ENCODE measurements around the gene MRPL37.
A peak's percentile ranks its signal among the peaks of the same experiment; 100 is the strongest.
"Not testable (repeated sequence)": the region's sequence is repeated elsewhere in the genome, so short reads cannot be mapped to it uniquely, and the experiment has no call there.

The MRPL37 gene

DNA sequence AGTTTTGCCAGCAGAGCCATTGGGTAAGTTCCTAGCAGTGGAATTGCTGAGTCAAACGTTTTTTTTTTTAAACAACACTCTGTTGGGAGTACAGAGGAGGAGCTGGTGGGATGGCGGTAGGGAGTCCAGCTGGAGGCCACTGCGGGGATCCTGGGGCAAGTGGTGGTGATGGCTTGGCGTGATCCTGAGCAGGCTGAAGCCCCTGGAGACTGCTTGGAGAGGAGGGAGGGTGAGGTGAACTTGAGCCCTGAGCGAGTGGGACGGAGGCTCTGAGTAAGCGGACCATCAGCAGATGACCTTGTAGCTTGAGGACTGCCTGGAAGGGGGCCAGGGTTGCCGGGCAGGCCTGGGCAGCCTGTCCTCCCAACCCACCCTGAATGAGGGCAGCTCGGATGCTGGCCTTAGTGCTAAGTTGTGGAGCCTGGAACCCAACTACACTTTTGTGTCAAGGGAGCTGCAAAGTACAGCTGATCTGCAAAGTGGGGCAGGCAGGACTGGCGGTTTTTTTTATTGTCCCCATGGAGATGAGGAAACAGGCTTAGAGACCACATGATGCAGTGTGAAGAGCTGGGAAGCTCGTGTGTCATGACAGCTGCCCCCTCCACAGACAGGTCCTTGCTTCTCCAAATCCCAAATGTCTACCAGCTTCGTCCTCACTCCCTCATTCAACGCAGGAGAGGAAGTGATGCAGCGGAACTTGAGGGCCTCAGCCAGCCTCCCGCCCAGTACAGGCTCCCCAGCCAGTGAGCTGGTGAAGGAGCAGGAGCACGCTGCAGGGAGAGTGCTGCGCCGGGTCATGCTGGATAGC lies 20.2 kb downstream of the MRPL37 start:
- DNase-seq = no peak

DNA sequence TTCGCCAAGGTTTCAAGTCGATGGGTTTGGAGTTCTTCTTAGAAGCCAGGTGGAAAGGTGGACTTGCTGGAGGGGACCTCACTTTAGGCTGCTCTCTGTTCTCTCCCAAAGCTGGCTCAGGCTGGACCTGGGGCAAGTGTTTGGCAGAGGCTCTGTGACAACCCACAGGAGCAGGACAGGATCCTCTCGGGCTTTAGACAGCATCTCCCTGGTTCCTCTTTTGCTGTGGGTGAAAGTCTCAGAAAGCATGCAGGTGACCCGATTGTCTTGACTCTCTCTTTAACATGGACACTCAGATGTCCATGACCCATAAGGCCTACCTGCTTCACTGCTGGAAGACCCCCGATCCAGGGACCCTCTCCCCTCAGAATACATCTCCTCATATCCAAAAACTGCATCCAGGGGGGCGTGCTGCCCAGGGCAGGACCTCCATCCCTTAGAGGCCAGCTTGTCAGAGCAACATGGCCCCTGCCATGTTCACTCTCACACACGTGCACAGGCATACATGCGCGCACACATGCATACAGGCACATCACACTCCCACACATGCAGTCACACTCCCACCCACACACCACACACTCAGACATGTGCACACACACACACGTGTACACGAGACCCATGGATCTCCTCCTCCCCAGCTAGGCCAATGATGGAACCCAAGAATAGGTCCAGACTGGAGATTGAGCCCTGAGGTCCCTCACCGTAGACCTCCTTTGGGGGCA lies 21.3 kb downstream of the MRPL37 start:
- no peak for DNase-seq

GRCh38 chr1:54221867-54222484 lies 22.0 kb downstream of the MRPL37 start:
- DNase-seq = no peak

DNA sequence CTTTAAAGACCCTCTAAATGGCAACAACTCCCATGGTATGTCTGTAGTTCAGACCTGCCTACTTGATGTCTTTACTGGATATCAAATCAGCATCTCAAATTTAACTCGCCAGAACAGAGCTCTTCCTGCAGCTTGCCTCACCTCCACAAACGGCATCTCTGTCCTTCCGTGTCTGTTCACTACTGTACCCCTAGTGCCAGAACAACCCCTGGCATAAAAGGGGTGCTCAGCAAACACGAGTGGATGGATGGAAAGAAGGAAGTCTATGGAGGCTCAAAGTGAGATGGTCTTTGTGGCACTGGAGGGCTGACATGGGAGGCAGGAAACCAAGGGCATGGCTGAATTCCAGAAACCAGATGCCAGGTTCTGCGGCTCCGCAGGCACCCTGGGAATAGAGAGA lies 22.7 kb downstream of the MRPL37 start:
- no peak for DNase-seq

DNA sequence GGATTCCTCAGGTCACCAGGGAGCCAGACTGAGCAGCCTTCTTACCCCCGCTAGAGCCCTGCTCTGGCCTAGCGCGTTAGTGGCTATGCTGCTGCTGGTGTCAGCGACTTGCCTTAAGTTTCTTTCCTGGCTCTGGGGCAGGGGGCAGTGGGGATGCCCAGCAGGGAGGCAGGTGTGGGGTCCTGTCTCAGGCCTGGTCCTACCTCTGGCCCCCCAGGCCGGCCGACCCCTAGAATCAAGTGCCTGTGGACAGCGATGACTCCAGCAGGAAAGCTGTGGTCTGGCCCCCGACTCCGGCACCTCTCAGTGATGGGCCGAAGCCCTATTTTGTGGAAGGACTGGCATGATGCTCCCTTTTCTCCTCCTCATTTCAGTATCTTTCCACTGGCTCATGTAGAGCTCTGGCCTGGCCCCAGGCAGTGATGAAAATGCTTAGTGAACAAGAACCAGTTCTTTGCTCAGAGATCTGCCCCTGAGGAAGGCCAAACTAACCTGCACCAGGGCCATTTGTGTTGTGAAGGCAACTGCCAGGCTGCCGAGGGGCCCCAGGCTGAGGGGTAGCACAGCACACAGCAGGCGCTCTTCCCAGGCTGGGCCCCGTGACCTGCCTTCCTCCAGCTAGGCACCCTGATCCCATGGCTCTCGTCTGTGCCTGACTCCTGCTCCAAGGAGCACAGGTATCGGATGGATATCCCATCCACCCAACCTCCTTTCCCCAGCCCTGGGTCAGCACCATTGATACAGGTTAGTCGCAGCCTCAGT lies 23.7 kb downstream of the MRPL37 start:
- no peak for DNase-seq

DNA sequence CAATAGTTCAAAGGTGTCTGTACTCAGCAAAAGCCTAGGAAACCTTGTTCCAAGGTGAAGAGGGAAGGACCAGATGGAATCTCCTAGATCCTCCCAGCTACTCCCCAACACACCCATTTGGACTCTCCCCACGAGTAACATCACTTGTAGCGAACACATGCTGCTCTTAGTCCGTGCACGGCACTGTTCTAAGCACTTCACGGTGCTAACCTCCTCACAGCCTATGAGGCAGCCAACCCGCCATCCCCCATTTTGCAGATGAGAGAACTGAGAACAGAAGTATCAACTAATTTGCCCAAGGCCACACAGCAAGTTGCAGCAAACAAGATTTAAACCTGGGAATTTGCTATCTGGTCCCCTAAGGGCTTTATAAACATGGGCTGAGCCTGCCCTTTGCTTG lies 24.3 kb downstream of the MRPL37 start:
- no peak for DNase-seq

DNA sequence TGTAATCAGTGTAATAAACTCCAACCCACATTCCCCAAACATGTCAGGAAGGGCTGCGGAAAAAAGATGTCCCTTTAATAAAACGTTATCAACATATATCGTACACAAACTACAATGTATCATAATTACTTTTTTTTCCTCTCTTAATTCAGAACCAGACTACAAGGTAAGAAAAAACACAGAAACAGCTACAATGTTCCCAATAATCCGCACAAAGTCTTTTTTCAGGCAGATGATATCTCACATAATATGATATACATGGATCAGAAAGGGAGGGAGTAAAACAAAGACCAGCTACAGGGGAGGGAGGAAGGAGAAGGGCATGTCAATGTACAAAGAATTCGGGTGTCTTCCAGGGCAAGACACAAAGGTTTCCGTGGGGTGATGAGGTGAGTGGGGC lies 25.4 kb downstream of the MRPL37 start:
- DNase-seq = no peak

DNA sequence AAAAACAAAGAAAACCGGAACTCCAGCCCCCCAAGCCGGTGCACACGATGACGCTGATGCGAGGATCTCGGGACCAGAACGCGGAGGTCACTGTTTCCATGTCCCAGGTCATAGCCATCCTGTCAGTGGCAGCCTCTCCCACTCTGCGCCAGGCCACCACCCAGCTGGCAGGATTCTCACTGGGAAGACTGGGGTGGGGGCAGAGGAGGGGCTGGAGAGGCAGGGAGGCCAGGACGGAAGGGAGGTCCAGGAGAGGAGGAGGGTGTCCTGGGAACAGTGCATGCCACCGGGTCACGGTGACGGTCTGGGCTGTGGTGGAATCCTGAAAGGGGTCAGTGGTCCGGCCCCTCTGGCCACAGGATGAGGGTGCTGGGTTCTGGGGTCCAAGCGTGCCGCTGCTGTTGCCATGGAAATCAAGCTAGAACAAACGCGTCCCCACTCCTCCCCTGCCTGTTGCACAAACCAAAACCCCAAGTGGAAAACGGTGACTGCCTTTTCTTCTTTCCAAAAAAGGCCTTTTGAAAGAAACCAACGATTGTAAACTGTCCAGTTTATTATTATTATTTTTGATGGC lies 26.1 kb downstream of the MRPL37 start:
- no peak for DNase-seq

- DNase-seq = no peak
Observed at GRCh38 chr1:54227091-54227602, 27.2 kb downstream of the MRPL37 start.

DNA sequence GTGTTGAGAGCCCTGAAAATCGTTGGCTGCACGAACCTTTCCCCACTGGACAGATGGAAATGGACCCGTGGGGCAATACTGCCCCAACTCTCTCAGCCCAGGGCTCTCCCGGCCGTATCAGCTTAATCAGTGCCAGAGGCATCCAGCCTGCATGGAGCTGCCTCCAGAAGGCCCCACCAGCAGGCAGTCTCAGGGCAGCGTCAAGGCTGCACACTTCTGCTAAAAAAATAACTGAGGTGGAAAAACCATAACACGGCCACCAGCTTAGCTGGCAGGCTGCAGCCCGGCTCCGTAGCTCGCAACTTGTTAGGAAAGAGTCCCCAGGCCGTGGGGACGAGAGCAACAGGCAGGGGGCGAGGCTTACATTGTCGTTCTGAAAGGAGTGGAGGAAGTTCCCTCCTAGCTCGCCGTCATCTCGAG lies 27.9 kb downstream of the MRPL37 start:
- DNase-seq = no peak

GRCh38 chr1:54228638-54229079 lies 28.7 kb downstream of the MRPL37 start:
- DNase-seq = no peak

GRCh38 chr1:54229281-54229891 lies 29.4 kb downstream of the MRPL37 start:
- peak; percentile 13 to 29 for DNase-seq

GRCh38 chr1:54230507-54231339 lies 30.8 kb downstream of the MRPL37 start:
- peak in 1 of 2 donors; percentile 6 for DNase-seq

GRCh38 chr1:54233196-54233595 lies 33.2 kb downstream of the MRPL37 start:
- DNase-seq = not testable (repeated sequence)

DNA sequence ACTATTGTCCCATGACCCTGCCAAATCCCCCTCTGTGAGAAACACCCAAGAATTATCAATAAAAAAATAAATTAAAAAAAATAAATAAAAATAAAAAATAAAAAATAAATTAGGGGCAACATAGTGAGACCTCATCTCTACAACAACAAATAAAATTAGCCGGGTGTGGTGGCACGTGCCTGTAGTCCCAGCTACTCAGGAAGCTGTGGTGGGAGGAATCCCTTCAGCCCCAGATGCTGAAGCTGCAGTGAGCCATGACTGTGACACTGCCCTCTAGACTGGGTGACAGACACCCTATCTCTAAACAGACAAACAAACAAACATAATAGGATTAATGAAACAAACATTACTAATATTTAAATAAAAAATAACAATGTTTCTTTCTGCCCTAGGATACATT lies 34.3 kb downstream of the MRPL37 start:
- no peak for DNase-seq

GRCh38 chr1:54237586-54237985 lies 37.6 kb downstream of the MRPL37 start:
- no peak for DNase-seq

- no peak for DNase-seq
Observed at GRCh38 chr1:54238353-54239034, 38.5 kb downstream of the MRPL37 start.

DNA sequence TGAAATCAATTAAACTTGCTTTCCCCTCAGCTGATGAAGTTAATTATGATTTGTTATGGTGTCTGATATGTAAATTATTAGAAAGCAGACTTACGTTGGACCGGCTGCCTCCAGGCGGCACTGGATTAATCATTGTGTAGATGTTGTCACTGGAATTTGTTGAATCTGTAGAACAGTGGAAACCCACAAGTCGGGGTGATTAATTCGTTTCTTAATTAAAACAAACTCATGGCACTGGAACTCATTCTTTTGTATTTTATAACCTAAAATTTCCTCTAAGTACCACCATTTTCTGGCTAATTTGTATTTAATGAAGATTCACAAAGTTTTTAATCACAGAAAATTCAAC lies 39.0 kb downstream of the MRPL37 start:
- DNase-seq = no peak

GRCh38 chr1:54239631-54240031 lies 39.7 kb downstream of the MRPL37 start:
- DNase-seq = no peak

DNA sequence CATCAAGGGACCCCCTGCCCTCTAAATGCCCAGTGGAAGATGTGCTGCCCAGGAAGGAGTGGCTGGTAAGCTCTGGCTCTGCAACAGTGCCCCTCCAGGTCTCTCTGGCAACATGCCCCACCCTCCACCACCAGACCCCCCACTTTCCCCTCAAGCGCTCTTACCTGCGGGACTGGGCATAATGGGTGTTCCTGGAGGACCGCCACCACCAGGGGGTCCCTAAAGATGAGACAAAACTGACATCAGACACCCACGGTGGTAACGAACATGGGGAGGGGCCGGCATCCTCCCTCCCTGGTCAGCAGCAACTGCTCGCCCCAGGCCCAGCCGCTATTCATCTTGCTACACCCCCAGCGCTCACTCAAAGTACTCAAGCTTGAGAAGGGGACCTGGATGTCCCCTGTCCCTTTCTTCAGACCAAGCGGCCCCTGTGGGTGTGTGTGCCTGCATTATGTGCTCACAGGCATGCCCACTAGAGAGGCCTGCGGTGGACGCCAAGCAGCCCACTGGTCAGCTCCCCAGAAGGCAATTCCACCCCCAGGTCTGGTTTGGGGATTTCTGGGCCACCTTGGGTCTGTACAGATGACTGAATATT lies 40.9 kb downstream of the MRPL37 start:
- no peak for DNase-seq
